Liver (tissue), 3 donors: Measurements from ENCODE around the gene TMEM270.

ENCODE experiments used
- JUND ChIP-seq, 2 donors: IDR thresholded peaks; 2 replicates each; pipeline ENCODE4 v1.6.1; 2016; ENCODE audit warnings: antibody characterized with exemption in 2 of 2
- RAD21 ChIP-seq, 2 donors: IDR thresholded peaks; 2 replicates each; pipeline ENCODE4 v1.6.1; 2016; ENCODE audit warnings: antibody characterized with exemption in 2 of 2, mild to moderate bottlenecking in 2 of 2
- SP1 ChIP-seq: IDR thresholded peaks from 2 replicates; pipeline ENCODE4 v1.6.1; 2018; ENCODE audit warnings: antibody characterized with exemption, mild to moderate bottlenecking
- TAF1 ChIP-seq: conservative IDR thresholded peaks from 2 replicates; pipeline ENCODE4 v1.6.1; 2016; ENCODE audit warnings: antibody characterized with exemption, mild to moderate bottlenecking
- TF ChIP-seq, protein P1 (sequence below): fragments of 150-350 bp; IDR thresholded peaks from 2 replicates; pipeline ENCODE4 v1.5.1; 2017; ENCODE audit warnings: improper control_type of control experiment, low read depth, low read length; ENCODE audit not compliant: missing input control
- TF ChIP-seq, protein P2 (sequence below): IDR thresholded peaks from 2 replicates; pipeline ENCODE4 v1.6.1; 2016; ENCODE audit warnings: antibody characterized with exemption, mild to moderate bottlenecking
- TF ChIP-seq, protein P3 (sequence below): IDR thresholded peaks from 2 replicates; pipeline ENCODE4 v1.6.1; 2016; ENCODE audit warnings: antibody characterized with exemption
- TF ChIP-seq, protein P4 (sequence below): IDR thresholded peaks from 2 replicates; pipeline ENCODE4 v1.6.1; 2016; ENCODE audit warnings: antibody characterized with exemption
- donor health status: healthy.
- donor health status: healthy.

DNA sequence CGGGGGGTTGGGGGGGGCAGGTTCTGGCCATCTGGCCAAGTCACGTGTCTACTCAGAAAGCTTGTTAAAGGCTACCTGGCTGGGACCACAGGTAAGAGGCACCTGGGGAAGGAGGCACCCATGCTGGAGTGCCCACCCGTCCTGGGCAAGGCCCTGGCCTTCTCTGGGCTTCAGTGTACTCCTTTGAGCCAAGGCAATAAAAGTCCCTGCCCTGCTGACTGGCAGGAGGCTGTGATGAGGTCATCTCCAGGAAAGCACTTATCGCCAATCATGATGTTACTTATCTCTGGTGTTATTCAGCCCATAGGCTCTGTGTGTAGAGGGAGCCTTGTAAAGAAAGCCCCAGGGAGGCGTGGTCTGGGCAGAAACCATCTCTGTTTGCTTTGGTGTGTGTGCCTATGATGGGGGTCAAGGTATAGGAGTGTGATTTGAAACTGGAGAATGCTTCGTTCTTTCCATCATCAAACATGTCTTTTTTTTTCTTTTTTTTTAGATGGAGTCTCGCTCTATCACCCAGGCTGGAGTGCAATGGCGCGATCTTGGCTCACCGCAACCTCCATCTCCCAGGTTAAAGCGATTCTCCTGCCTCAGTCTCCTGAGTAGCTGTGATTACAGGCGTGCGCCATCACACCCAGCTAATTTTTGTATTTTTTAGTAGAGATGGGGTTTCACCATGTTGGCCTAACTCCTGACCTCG, 32.7 kb upstream of the TMEM270 start:
- TF ChIP-seq, protein P1, sequence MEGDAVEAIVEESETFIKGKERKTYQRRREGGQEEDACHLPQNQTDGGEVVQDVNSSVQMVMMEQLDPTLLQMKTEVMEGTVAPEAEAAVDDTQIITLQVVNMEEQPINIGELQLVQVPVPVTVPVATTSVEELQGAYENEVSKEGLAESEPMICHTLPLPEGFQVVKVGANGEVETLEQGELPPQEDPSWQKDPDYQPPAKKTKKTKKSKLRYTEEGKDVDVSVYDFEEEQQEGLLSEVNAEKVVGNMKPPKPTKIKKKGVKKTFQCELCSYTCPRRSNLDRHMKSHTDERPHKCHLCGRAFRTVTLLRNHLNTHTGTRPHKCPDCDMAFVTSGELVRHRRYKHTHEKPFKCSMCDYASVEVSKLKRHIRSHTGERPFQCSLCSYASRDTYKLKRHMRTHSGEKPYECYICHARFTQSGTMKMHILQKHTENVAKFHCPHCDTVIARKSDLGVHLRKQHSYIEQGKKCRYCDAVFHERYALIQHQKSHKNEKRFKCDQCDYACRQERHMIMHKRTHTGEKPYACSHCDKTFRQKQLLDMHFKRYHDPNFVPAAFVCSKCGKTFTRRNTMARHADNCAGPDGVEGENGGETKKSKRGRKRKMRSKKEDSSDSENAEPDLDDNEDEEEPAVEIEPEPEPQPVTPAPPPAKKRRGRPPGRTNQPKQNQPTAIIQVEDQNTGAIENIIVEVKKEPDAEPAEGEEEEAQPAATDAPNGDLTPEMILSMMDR: no peak
- no peak for TF ChIP-seq RAD21 (IDR thresholded peaks at IDR 0.05)
- TF ChIP-seq SP1: no peak
- no peak for TF ChIP-seq TAF1
- TF ChIP-seq, protein P2, sequence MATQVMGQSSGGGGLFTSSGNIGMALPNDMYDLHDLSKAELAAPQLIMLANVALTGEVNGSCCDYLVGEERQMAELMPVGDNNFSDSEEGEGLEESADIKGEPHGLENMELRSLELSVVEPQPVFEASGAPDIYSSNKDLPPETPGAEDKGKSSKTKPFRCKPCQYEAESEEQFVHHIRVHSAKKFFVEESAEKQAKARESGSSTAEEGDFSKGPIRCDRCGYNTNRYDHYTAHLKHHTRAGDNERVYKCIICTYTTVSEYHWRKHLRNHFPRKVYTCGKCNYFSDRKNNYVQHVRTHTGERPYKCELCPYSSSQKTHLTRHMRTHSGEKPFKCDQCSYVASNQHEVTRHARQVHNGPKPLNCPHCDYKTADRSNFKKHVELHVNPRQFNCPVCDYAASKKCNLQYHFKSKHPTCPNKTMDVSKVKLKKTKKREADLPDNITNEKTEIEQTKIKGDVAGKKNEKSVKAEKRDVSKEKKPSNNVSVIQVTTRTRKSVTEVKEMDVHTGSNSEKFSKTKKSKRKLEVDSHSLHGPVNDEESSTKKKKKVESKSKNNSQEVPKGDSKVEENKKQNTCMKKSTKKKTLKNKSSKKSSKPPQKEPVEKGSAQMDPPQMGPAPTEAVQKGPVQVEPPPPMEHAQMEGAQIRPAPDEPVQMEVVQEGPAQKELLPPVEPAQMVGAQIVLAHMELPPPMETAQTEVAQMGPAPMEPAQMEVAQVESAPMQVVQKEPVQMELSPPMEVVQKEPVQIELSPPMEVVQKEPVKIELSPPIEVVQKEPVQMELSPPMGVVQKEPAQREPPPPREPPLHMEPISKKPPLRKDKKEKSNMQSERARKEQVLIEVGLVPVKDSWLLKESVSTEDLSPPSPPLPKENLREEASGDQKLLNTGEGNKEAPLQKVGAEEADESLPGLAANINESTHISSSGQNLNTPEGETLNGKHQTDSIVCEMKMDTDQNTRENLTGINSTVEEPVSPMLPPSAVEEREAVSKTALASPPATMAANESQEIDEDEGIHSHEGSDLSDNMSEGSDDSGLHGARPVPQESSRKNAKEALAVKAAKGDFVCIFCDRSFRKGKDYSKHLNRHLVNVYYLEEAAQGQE: no peak
- no peak for TF ChIP-seq JUND (IDR thresholded peaks at IDR 0.05)
- TF ChIP-seq, protein P3, sequence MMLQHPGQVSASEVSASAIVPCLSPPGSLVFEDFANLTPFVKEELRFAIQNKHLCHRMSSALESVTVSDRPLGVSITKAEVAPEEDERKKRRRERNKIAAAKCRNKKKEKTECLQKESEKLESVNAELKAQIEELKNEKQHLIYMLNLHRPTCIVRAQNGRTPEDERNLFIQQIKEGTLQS: no peak
- TF ChIP-seq, protein P4, sequence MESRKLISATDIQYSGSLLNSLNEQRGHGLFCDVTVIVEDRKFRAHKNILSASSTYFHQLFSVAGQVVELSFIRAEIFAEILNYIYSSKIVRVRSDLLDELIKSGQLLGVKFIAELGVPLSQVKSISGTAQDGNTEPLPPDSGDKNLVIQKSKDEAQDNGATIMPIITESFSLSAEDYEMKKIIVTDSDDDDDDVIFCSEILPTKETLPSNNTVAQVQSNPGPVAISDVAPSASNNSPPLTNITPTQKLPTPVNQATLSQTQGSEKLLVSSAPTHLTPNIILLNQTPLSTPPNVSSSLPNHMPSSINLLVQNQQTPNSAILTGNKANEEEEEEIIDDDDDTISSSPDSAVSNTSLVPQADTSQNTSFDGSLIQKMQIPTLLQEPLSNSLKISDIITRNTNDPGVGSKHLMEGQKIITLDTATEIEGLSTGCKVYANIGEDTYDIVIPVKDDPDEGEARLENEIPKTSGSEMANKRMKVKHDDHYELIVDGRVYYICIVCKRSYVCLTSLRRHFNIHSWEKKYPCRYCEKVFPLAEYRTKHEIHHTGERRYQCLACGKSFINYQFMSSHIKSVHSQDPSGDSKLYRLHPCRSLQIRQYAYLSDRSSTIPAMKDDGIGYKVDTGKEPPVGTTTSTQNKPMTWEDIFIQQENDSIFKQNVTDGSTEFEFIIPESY: no peak
